Gastroesophageal sphincter (tissue), 3 donors: ENCODE data around the gene CSMD2.

ENCODE experiments used
- CTCF ChIP-seq, 4 experiments: fragments of 200-600 bp in 2 of 4; fragments of 450-650 bp in 2 of 4; sonication (generic) in 1 of 4; IDR thresholded peaks; one replicate each; pipeline ENCODE4 v1.5.1; 2017 to 2019; ENCODE audit warnings: antibody characterized with exemption in 4 of 4, mild to moderate bottlenecking in 2 of 4, moderate library complexity in 2 of 4
- POLR2A ChIP-seq, 2 donors: fragments of 450-650 bp; IDR thresholded peaks; one replicate each; pipeline ENCODE4 v1.6.1; 2017; ENCODE audit warnings: antibody characterized with exemption in 2 of 2, mild to moderate bottlenecking in 2 of 2, moderate library complexity in 1 of 2
- POLR2AphosphoS5 ChIP-seq: sonication (generic); formaldehyde crosslinking; IDR thresholded peaks from one replicate; pipeline ENCODE4 v1.6.1; 2017; ENCODE audit warnings: antibody characterized with exemption

DNA sequence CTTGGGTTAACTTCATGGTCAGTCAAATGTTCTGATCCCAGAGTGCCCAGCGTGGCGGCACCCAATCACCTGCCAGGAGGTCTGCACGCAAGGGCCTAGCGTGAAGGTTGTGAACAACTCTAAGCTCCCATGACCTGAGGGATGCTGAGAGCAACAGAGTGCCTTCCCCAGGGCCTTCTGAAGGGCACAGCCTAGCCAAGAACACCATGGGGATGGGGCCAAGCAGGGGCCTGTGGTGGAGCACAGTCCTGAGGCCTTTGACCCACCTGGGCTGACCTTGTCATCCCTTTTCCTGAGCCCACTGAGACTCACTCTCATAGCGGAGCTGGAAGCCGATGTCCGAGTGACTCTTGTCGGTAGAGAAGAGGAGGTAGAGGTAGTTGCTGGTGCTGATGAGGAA is 440.0 kb downstream of the CSMD2 start:
- TF ChIP-seq CTCF (IDR thresholded peaks at IDR 0.05) (no peak), POLR2AphosphoS5 (no peak), POLR2A (IDR thresholded peaks at IDR 0.05) (no peak)
